ENCODE results near the gene RAB7A.

DNA sequence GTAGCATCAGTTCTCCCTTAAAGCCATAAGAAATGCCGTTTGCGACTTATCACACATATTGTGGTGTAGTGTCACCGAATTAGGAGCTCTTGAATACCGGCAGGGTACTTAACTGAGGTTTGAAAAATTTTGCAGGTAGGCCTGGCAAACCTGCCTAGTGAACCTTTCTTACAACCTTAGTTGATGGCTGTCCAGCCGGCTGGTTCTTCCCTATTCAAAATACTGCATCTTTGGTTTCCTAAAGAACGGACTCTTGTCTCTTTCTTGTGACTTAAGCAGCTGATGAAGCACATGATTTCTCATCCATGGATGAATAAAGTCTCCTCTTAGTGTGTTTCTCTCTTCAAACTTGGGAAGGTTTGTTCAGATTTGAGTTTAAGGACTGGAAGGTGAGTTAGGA, 1.5 kb downstream of the RAB7A start:
- TF ChIP-seq POLR2AphosphoS5 (IDR thresholded peaks at IDR 0.05) (no peak), TAF1 (IDR thresholded peaks at IDR 0.05; ENCODE audit: low read depth) (no peak), REST (IDR thresholded peaks at IDR 0.05; ENCODE audit: borderline replicate concordance) (no peak), EZH2 (IDR thresholded peaks at IDR 0.05; ENCODE audit: borderline replicate concordance, insufficient read depth, low read length, poor library complexity, severe bottlenecking) (no peak), RAD21 (conservative IDR thresholded peaks at IDR 0.05) (no peak), EP300 (conservative IDR thresholded peaks at IDR 0.05; ENCODE audit: poor library complexity, severe bottlenecking) (no peak)
- TF ChIP-seq, protein P1, sequence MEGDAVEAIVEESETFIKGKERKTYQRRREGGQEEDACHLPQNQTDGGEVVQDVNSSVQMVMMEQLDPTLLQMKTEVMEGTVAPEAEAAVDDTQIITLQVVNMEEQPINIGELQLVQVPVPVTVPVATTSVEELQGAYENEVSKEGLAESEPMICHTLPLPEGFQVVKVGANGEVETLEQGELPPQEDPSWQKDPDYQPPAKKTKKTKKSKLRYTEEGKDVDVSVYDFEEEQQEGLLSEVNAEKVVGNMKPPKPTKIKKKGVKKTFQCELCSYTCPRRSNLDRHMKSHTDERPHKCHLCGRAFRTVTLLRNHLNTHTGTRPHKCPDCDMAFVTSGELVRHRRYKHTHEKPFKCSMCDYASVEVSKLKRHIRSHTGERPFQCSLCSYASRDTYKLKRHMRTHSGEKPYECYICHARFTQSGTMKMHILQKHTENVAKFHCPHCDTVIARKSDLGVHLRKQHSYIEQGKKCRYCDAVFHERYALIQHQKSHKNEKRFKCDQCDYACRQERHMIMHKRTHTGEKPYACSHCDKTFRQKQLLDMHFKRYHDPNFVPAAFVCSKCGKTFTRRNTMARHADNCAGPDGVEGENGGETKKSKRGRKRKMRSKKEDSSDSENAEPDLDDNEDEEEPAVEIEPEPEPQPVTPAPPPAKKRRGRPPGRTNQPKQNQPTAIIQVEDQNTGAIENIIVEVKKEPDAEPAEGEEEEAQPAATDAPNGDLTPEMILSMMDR (IDR thresholded peaks at IDR 0.05; ENCODE audit: poor library complexity, severe bottlenecking) = no peak

All from neural cell (in vitro differentiated cells).